Lower leg skin (tissue), 3 donors: ENCODE data around the gene CUL3.

ENCODE experiments used
- CTCF ChIP-seq, 3 donors: fragments of 450-650 bp; IDR thresholded peaks; one replicate each; pipeline ENCODE4 v1.5.1; 2016; ENCODE audit warnings: antibody characterized with exemption in 3 of 3, mild to moderate bottlenecking in 3 of 3, moderate library complexity in 2 of 3
- POLR2A ChIP-seq, 2 donors: fragments of 450-650 bp; IDR thresholded peaks; one replicate each; pipeline ENCODE4 v1.6.1; 2016 to 2017; ENCODE audit warnings: antibody characterized with exemption in 2 of 2, mild to moderate bottlenecking in 1 of 2, moderate library complexity in 1 of 2

GRCh38 chr2:224426656-224427055 lies 158.5 kb downstream of the CUL3 start:
- no peak for TF ChIP-seq CTCF (IDR thresholded peaks at IDR 0.05)
- no peak for TF ChIP-seq POLR2A (IDR thresholded peaks at IDR 0.05)
